IMR-90 (cell line): Measurements from ENCODE around the gene PTH2. TPM values are rescaled to one million over a fixed set of nuclear protein-coding genes. Genes with fewer than 3 reads are reported as not detected.

Source experiments
- ATAC-seq: fragments of 200-7000 bp; cut with Tn5 transposase; 2 replicates; pipeline ENCODE4 v1.9.1; 2020; ENCODE audit warnings: low read depth, mild to moderate bottlenecking, moderate library complexity
- BruUV-seq: library from RNA; stranded (reverse); fragments of 400-500 nt; replicated peaks from 2 replicates; lab custom pipeline; 2021; lab: Mats Ljungman, UMichigan
- CTCF ChIA-PET: fragments of 300-600 bp; formaldehyde crosslinking; extraction: SDS; loops from one replicate; lab custom pipeline; 2021; ENCODE audit warnings: antibody characterized with exemption; lab: Yijun Ruan, JAX
- POLR2A ChIA-PET: fragments of 300-600 bp; sonication (Branson Sonifier 250); formaldehyde crosslinking; loops from one replicate; lab custom pipeline; 2022; ENCODE audit warnings: antibody characterized with exemption; ENCODE audit not compliant: unreplicated experiment; lab: Charles Lee
- DNase-seq: peaks from one replicate; pipeline ENCODE4 v3.0.0; 2013
- H2AFZ ChIP-seq: replicated peaks from 2 replicates; pipeline ENCODE3; 2013; ENCODE audit warnings: low read length, mild to moderate bottlenecking; ENCODE audit not compliant: poor library complexity
- H2AK5ac ChIP-seq: 2 replicates; pipeline ENCODE4 v1.6.1; 2013; ENCODE audit warnings: low read depth, low read length, inconsistent platforms
- H2AK9ac ChIP-seq: replicated peaks from 2 replicates; pipeline ENCODE3; 2013; ENCODE audit warnings: mild to moderate bottlenecking, low read depth, low read length, moderate library complexity; ENCODE audit not compliant: poor library complexity
- H2BK120ac ChIP-seq: 2 replicates; pipeline ENCODE4 v1.6.1; 2013; ENCODE audit warnings: low read depth, low read length, inconsistent platforms
- H2BK15ac ChIP-seq: 3 replicates; pipeline ENCODE4 v1.6.1; 2013; ENCODE audit warnings: low read depth, low read length, inconsistent platforms
- H2BK20ac ChIP-seq: 2 replicates; pipeline ENCODE4 v1.6.1; 2013; ENCODE audit warnings: low read depth, mild to moderate bottlenecking, inconsistent platforms, low read length, moderate library complexity
- H2BK5ac ChIP-seq: 2 replicates; pipeline ENCODE4 v1.6.1; 2013; ENCODE audit warnings: mild to moderate bottlenecking, low read depth, low read length, inconsistent platforms; ENCODE audit not compliant: poor library complexity, severe bottlenecking
- H3K14ac ChIP-seq: replicated peaks from 2 replicates; pipeline ENCODE4 v1.6.1; 2013; ENCODE audit warnings: low read depth, low read length, inconsistent platforms
- H3K18ac ChIP-seq: 2 replicates; pipeline ENCODE4 v1.6.1; 2013; ENCODE audit warnings: low read depth, low read length, control low read depth
- H3K23ac ChIP-seq: 2 replicates; pipeline ENCODE4 v1.6.1; 2013; ENCODE audit warnings: low read depth, low read length, inconsistent platforms
- H3K27ac ChIP-seq: 2 replicates; pipeline ENCODE4 v1.5.1; 2013; ENCODE audit warnings: mild to moderate bottlenecking, control low read depth, low read length; ENCODE audit not compliant: insufficient read depth
- H3K27me3 ChIP-seq: 2 replicates; pipeline ENCODE4 v1.6.1; 2013; ENCODE audit warnings: low read length; ENCODE audit not compliant: control insufficient read depth, insufficient read depth
- H3K36me3 ChIP-seq: 2 replicates; pipeline ENCODE4 v1.6.1; 2013; ENCODE audit warnings: low read length, mixed read lengths; ENCODE audit not compliant: control insufficient read depth, insufficient read depth
- H3K4ac ChIP-seq: 2 replicates; pipeline ENCODE4 v1.6.1; 2013; ENCODE audit warnings: low read depth, low read length, inconsistent platforms
- H3K4me1 ChIP-seq: 2 replicates; pipeline ENCODE4 v1.6.1; 2013; ENCODE audit warnings: low read length, mixed read lengths; ENCODE audit not compliant: control insufficient read depth, insufficient read depth
- H3K4me2 ChIP-seq: 2 replicates; pipeline ENCODE4 v1.6.1; 2013; ENCODE audit warnings: low read depth, mild to moderate bottlenecking, control low read depth, low read length, moderate library complexity
- H3K4me3 ChIP-seq: 2 replicates; pipeline ENCODE4 v1.5.1; 2013; ENCODE audit warnings: low read depth, mild to moderate bottlenecking, control low read depth, low read length, moderate library complexity; ENCODE audit not compliant: insufficient read depth
- H3K56ac ChIP-seq: 2 replicates; pipeline ENCODE4 v1.6.1; 2013; ENCODE audit warnings: low read length, inconsistent platforms; ENCODE audit not compliant: insufficient read depth; ENCODE audit errors: extremely low read depth
- H3K79me1 ChIP-seq, 2 experiments: 2 replicates each; pipeline ENCODE4 v1.6.1; 2013; ENCODE audit warnings: low read length in 2 of 2, inconsistent platforms in 1 of 2, low read depth in 1 of 2
- H3K9ac ChIP-seq: 2 replicates; pipeline ENCODE4 v1.6.1; 2013; ENCODE audit warnings: low read depth, low read length, control low read depth
- H3K9me1 ChIP-seq: 2 replicates; pipeline ENCODE4 v1.6.1; 2013; ENCODE audit warnings: low read length, inconsistent platforms; ENCODE audit not compliant: insufficient read depth
- H3K9me3 ChIP-seq: 2 replicates; pipeline ENCODE4 v1.6.1; 2013; ENCODE audit warnings: low read length; ENCODE audit not compliant: control insufficient read depth, insufficient read depth
- H4K20me1 ChIP-seq: 2 replicates; pipeline ENCODE4 v1.6.1; 2013; ENCODE audit warnings: low read length, inconsistent platforms; ENCODE audit not compliant: insufficient read depth
- H4K5ac ChIP-seq: 2 replicates; pipeline ENCODE4 v1.6.1; 2013; ENCODE audit warnings: mild to moderate bottlenecking, low read depth, low read length, control low read depth
- H4K8ac ChIP-seq, 2 experiments: 2 replicates each; pipeline ENCODE4 v1.6.1; 2013; ENCODE audit warnings: low read depth in 2 of 2, low read length in 2 of 2, control low read depth in 1 of 2, inconsistent platforms in 1 of 2
- H4K91ac ChIP-seq: 2 replicates; pipeline ENCODE4 v1.6.1; 2013; ENCODE audit warnings: low read depth, low read length, inconsistent platforms; ENCODE audit not compliant: insufficient read depth
- CEBPB ChIP-seq: IDR thresholded peaks from 2 replicates; pipeline ENCODE4 v1.6.1; 2012; ENCODE audit warnings: low read depth, low read length, improper control_type of control experiment
- CHD1 ChIP-seq: IDR thresholded peaks from 2 replicates; pipeline ENCODE4 v1.6.1; 2012; ENCODE audit warnings: low read depth, low read length, improper control_type of control experiment
- CTCF ChIP-seq: conservative IDR thresholded peaks from 2 replicates; pipeline ENCODE4 v1.5.1; 2012; ENCODE audit warnings: mild to moderate bottlenecking, low read depth, low read length, improper control_type of control experiment
- ELK1 ChIP-seq: fragments of 150-350 bp; IDR thresholded peaks from 2 replicates; pipeline ENCODE4 v1.6.1; 2016; ENCODE audit warnings: low read depth, mild to moderate bottlenecking, low read length, moderate library complexity, borderline replicate concordance
- FOS ChIP-seq: fragments of 150-350 bp; IDR thresholded peaks from 2 replicates; pipeline ENCODE4 v1.6.1; 2016; ENCODE audit warnings: low read depth, low read length
- MAFK ChIP-seq: IDR thresholded peaks from 2 replicates; pipeline ENCODE4 v1.6.1; 2012; ENCODE audit warnings: low read depth, low read length, improper control_type of control experiment
- MAZ ChIP-seq: IDR thresholded peaks from 2 replicates; pipeline ENCODE4 v1.6.1; 2012; ENCODE audit warnings: low read depth, mild to moderate bottlenecking, low read length, improper control_type of control experiment, moderate library complexity, borderline replicate concordance
- NFE2L2 ChIP-seq: fragments of 150-350 bp; IDR thresholded peaks from 2 replicates; pipeline ENCODE4 v1.6.1; 2016; ENCODE audit warnings: low read depth, mild to moderate bottlenecking, low read length
- POLR2A ChIP-seq: IDR thresholded peaks from 2 replicates; pipeline ENCODE4 v1.6.1; 2012; ENCODE audit warnings: mild to moderate bottlenecking, low read depth, low read length
- RAD21 ChIP-seq: IDR thresholded peaks from 2 replicates; pipeline ENCODE4 v1.6.1; 2012; ENCODE audit warnings: low read length, improper control_type of control experiment
- RCOR1 ChIP-seq: IDR thresholded peaks from 2 replicates; pipeline ENCODE4 v1.6.1; 2012; ENCODE audit warnings: mild to moderate bottlenecking, low read length, improper control_type of control experiment; ENCODE audit not compliant: insufficient replicate concordance
- RFX5 ChIP-seq: IDR thresholded peaks from 2 replicates; pipeline ENCODE4 v1.8.0; 2012; ENCODE audit warnings: low read depth, mild to moderate bottlenecking, low read length, moderate library complexity
- SMC3 ChIP-seq: fragments of 150-350 bp; IDR thresholded peaks from 2 replicates; pipeline ENCODE4 v1.6.1; 2016; ENCODE audit warnings: low read depth, mild to moderate bottlenecking, antibody characterized with exemption, low read length, moderate library complexity
- USF2 ChIP-seq: fragments of 150-350 bp; IDR thresholded peaks from 2 replicates; pipeline ENCODE4 v1.6.1; 2017; ENCODE audit warnings: mild to moderate bottlenecking, antibody characterized with exemption, low read length, low read depth
- WGBS, 2 experiments: methylation state at CpG; one replicate each; pipeline versions ENCODE4 v1.1.5 to v1.1.7; 2013; ENCODE audit warnings: missing lambda C conversion rate in 2 of 2; ENCODE audit not compliant: insufficient read length in 1 of 2; ENCODE audit errors: extremely low coverage in 2 of 2; 5-methylcytosine and 5-hydroxymethylcytosine counted together
- dilution Hi-C: fragments of 300-500 bp; cut with HindIII; formaldehyde crosslinking; loops from one replicate; pipeline ENCODE4 v1.14.3; 2018; ENCODE audit warnings: low sequenced_read_pairs; ENCODE audit not compliant: unreplicated experiment
- in situ Hi-C: fragments of 300-500 bp; cut with MboI; formaldehyde crosslinking; loops from 3 replicates; pipeline ENCODE4 v1.14.3; 2019; ENCODE audit warnings: low sequenced_read_pairs, inconsistent platforms, mixed read lengths
- intact Hi-C: fragments of 100-400 bp; cut with micrococcal nuclease; formaldehyde crosslinking; loops from 2 replicates; pipeline ENCODE4 v1.10.0; 2022
- polyA plus RNA-seq, 3 experiments: library from polyadenylated mRNA; depleted of rRNA; stranded (reverse); fragments of >200 nt; gene quantifications; 2 replicates each; pipeline ENCODE4 v1.2.3, GENCODE V29; 2012; ENCODE audit warnings: low replicate concordance in 1 of 3
- total RNA-seq: library from RNA; depleted of rRNA; stranded (reverse); fragments of >200 nt; gene quantifications from 2 replicates; pipeline ENCODE4 v1.2.3, GENCODE V29; 2012

PTH2 gene
- total and polyA plus RNA-seq, 2 of the 4 experiments (the other 2 are of a cell fraction), result not detected

GRCh38 chr19:49443366-49444099 is 20.3 kb upstream of the PTH2 start:
- Histone ChIP-seq H3K27me3 (peaks cover 37% of the 10 kb centered on the region), H2BK120ac (no peak overlapping the region), H4K5ac (no peak overlapping the region), H2AK9ac (peak overlapping the region; percentile 85), H3K9me3 (no peaks in the 10 kb centered on the region), H2BK5ac (no peak overlapping the region), H2AK5ac (no peak overlapping the region; the same call in 1 of the 2 replicates), H3K4me2 (peak overlapping the region; percentile 93), H3K56ac (0 out of 2 replicates have a peak overlapping the region, but pooled peaks have one; percentile 10), H3K9ac (peak overlapping the region; percentile 45), H3K9me1 (peaks cover 3% of the 10 kb centered on the region; the same call in 1 of the 2 replicates), H2AFZ (peak overlapping the region; percentile 100), H4K91ac (no peak overlapping the region; the same call in 1 of the 2 replicates), H3K4me1 (no peaks in the 10 kb centered on the region), H3K36me3 (peaks cover 4% of the 10 kb centered on the region; the same call in 1 of the 2 replicates), H4K20me1 (peaks cover 3% of the 10 kb centered on the region; the same call in 1 of the 2 replicates), H2BK20ac (no peak overlapping the region), H4K8ac (peak overlapping the region in 1 of 2 experiments; percentile 83; a peak in 1 of 4 replicates), H3K4me3 (peak overlapping the region; percentile 53), H3K79me1 (peaks cover 3 to 7% of the 10 kb centered on the region in 2 experiments; a peak in 2 of 4 replicates), H3K14ac (no peak overlapping the region), H3K23ac (no peak overlapping the region; the same call in 1 of the 2 replicates), H2BK15ac (no peak overlapping the region), H3K4ac (0 out of 2 replicates have a peak overlapping the region, but pooled peaks have one; percentile 35), H3K18ac (no peak overlapping the region), H3K27ac (no peak overlapping the region; the same call in 1 of the 2 replicates)
- intact Hi-C loops (loop anchor here (1.0 kb wide), 4 partner anchors 51 to 217 kb away; partner anchors contain the start of gene DKKL1), dilution Hi-C loops (no loop called here), in situ Hi-C loops (loop anchor here (10.0 kb wide), 1 partner anchor 49 kb away; no protein-coding TSS in a partner anchor)
- CTCF ChIA-PET, result no interaction called here
- peak; percentile 90 for ATAC-seq
- peak; percentile 92 for DNase-seq
- 0% methylated on average over 9 of the region's 47 CpGs; no CpG with 5 or more reads in 1 of the 2 experiments for WGBS, 2 experiments
- no TSS peak for BruUV-seq
- POLR2A ChIA-PET, result no interaction called here
- TF ChIP-seq SMC3 (peak; percentile 79), NFE2L2 (no peak), RAD21 (peak; percentile 74), ELK1 (no peak), MAFK (no peak), RFX5 (no peak), RCOR1 (no peak), CHD1 (no peak; the same call in 1 of the 2 replicates), FOS (no peak), MAZ (peak; percentile 88), POLR2A (no peak), USF2 (no peak), CEBPB (no peak), CTCF (peak; percentile 83)
